ENCODE measurements around the gene PPM1B. TPM values are rescaled to one million over a fixed set of nuclear protein-coding genes. Genes with fewer than 3 reads are reported as not detected.

PPM1B gene
- total and polyA plus RNA-seq, 2 experiments from 2014 or later, result 112 to 134 TPM

DNA sequence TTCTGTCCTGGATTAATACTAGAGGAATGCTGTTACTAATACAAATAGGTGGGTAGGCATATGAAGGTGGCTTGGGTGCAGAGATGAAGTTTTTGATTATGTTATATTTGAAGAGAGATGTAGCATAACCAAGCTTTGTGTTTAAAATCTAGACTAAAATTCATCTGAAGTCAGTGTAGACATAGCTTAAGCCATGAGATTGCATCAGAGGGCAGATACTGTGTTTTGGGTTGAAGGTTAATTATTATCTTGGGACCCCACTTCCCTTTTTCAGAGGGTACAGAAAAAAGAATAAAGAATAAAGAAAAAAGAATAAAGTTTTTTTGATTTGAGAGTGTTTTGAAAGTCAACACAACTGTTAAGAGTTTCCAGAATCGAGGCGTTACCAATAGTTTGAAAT, 13.0 kb downstream of the PPM1B start (continued):
- TF ChIP-seq, protein P1, sequence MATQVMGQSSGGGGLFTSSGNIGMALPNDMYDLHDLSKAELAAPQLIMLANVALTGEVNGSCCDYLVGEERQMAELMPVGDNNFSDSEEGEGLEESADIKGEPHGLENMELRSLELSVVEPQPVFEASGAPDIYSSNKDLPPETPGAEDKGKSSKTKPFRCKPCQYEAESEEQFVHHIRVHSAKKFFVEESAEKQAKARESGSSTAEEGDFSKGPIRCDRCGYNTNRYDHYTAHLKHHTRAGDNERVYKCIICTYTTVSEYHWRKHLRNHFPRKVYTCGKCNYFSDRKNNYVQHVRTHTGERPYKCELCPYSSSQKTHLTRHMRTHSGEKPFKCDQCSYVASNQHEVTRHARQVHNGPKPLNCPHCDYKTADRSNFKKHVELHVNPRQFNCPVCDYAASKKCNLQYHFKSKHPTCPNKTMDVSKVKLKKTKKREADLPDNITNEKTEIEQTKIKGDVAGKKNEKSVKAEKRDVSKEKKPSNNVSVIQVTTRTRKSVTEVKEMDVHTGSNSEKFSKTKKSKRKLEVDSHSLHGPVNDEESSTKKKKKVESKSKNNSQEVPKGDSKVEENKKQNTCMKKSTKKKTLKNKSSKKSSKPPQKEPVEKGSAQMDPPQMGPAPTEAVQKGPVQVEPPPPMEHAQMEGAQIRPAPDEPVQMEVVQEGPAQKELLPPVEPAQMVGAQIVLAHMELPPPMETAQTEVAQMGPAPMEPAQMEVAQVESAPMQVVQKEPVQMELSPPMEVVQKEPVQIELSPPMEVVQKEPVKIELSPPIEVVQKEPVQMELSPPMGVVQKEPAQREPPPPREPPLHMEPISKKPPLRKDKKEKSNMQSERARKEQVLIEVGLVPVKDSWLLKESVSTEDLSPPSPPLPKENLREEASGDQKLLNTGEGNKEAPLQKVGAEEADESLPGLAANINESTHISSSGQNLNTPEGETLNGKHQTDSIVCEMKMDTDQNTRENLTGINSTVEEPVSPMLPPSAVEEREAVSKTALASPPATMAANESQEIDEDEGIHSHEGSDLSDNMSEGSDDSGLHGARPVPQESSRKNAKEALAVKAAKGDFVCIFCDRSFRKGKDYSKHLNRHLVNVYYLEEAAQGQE (IDR thresholded peaks at IDR 0.05; ENCODE audit: unreplicated experiment), result no peak
- TF ChIP-seq, protein P2, sequence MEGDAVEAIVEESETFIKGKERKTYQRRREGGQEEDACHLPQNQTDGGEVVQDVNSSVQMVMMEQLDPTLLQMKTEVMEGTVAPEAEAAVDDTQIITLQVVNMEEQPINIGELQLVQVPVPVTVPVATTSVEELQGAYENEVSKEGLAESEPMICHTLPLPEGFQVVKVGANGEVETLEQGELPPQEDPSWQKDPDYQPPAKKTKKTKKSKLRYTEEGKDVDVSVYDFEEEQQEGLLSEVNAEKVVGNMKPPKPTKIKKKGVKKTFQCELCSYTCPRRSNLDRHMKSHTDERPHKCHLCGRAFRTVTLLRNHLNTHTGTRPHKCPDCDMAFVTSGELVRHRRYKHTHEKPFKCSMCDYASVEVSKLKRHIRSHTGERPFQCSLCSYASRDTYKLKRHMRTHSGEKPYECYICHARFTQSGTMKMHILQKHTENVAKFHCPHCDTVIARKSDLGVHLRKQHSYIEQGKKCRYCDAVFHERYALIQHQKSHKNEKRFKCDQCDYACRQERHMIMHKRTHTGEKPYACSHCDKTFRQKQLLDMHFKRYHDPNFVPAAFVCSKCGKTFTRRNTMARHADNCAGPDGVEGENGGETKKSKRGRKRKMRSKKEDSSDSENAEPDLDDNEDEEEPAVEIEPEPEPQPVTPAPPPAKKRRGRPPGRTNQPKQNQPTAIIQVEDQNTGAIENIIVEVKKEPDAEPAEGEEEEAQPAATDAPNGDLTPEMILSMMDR (conservative IDR thresholded peaks at IDR 0.05; ENCODE audit: low read depth in 2 of 2), result no peak
- TF ChIP-seq CREB1 (CRISPR knock-in tag; IDR thresholded peaks at IDR 0.05; ENCODE audit: low read depth) (no peak), NANOG (IDR thresholded peaks at IDR 0.05; ENCODE audit: borderline replicate concordance) (no peak), ZNF114 (CRISPR knock-in tag; IDR thresholded peaks at IDR 0.05) (no peak)

DNA sequence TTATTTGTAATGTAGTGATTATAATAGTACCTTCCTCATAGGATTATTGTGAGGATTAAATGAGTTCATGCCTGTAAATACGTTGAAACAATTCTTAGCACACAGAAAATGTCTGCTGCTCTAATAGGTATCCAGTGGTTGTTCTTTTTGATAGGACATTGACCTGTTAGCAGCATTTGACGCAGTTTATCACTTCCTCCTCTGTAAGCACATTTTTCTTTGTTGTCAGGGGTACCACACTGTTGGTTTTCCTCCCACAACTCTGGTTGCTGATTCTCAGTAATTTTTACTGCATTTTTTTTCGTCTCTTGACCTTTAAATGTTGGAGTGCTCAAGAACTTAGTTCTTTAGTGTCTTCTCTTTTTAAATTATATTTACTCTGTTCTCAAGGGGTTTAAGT, 15.4 kb downstream of the PPM1B start:
- Mint-ChIP-seq H3K4me1 (peaks cover 58% of the 10 kb centered on the region), H3K4me3 (no peak overlapping the region), H3K27me3 (ENCODE audit: insufficient read depth, low read depth, poor library complexity) (peaks cover 4% of the 10 kb centered on the region), H3K36me3 (ENCODE audit: low read depth) (peaks cover 34% of the 10 kb centered on the region), H3K27ac (peak overlapping the region; percentile 43), H3K9me3 (peaks cover 8% of the 10 kb centered on the region)
- H3K36me3 ChIP-seq (ENCODE audit: insufficient read depth), result no peaks in the 10 kb centered on the region; the same call in 1 of the 2 replicates
- peaks cover 47% of the 10 kb centered on the region for H4K20me1 ChIP-seq (replicated peaks; ENCODE audit: insufficient read depth)
- H3K4me1 ChIP-seq (ENCODE audit: insufficient read depth), result peaks cover 76% of the 10 kb centered on the region
- peak overlapping the region; percentile 76; the same call in 1 of the 2 replicates for H3K27ac ChIP-seq (ENCODE audit: low read depth)
- no peak overlapping the region for H3K4me3 ChIP-seq
- no peaks in the 10 kb centered on the region for H3K27me3 ChIP-seq (ENCODE audit: insufficient read depth)
- no peaks in the 10 kb centered on the region for H3K9me2 ChIP-seq (ENCODE audit: insufficient read depth)
- no peak overlapping the region for H2AFZ ChIP-seq
- peaks cover 99% of the 10 kb centered on the region for H3K79me2 ChIP-seq (replicated peaks; ENCODE audit: insufficient read depth)
- H3F3A ChIP-seq (replicated peaks; ENCODE audit: low read depth), result no peaks in the 10 kb centered on the region
- H3K4me2 ChIP-seq, result peak overlapping the region; percentile 35; the same call in 1 of the 2 replicates
- no peak for DNase-seq (ENCODE audit: low spot score)
- no peak for ATAC-seq
- TF ChIP-seq EZH2phosphoT487 (IDR thresholded peaks at IDR 0.05; ENCODE audit: unreplicated experiment) (no peak), POLR2AphosphoS5 (IDR thresholded peaks at IDR 0.05; ENCODE audit: low read depth) (no peak), STAT1 (IDR thresholded peaks at IDR 0.05; ENCODE audit: unreplicated experiment) (no peak), JUNB (IDR thresholded peaks at IDR 0.05; ENCODE audit: unreplicated experiment) (no peak)
- TF ChIP-seq, protein P1 (IDR thresholded peaks at IDR 0.05; ENCODE audit: unreplicated experiment), result no peak
- TF ChIP-seq, protein P2 (conservative IDR thresholded peaks at IDR 0.05; ENCODE audit: low read depth in 2 of 2), result no peak
- TF ChIP-seq, protein P3, sequence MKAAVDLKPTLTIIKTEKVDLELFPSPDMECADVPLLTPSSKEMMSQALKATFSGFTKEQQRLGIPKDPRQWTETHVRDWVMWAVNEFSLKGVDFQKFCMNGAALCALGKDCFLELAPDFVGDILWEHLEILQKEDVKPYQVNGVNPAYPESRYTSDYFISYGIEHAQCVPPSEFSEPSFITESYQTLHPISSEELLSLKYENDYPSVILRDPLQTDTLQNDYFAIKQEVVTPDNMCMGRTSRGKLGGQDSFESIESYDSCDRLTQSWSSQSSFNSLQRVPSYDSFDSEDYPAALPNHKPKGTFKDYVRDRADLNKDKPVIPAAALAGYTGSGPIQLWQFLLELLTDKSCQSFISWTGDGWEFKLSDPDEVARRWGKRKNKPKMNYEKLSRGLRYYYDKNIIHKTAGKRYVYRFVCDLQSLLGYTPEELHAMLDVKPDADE (IDR thresholded peaks at IDR 0.05), result no peak

Data from GM23338 (cell line).